GM19193 (cell line): ENCODE results near the gene ZXDC.

ENCODE experiments used
- POLR2A ChIP-seq: IDR thresholded peaks from 4 replicates; pipeline ENCODE4 v1.6.1; 2011; ENCODE audit not compliant: insufficient read depth, insufficient read length; ENCODE audit errors: extremely low read depth

The ZXDC gene

GRCh38 chr3:126476166-126477060, 722 bp upstream of the ZXDC start:
- TF ChIP-seq POLR2A = no peak

- TF ChIP-seq POLR2A = no peak
Observed at GRCh38 chr3:126474498-126475412, 936 bp downstream of the ZXDC start.

DNA sequence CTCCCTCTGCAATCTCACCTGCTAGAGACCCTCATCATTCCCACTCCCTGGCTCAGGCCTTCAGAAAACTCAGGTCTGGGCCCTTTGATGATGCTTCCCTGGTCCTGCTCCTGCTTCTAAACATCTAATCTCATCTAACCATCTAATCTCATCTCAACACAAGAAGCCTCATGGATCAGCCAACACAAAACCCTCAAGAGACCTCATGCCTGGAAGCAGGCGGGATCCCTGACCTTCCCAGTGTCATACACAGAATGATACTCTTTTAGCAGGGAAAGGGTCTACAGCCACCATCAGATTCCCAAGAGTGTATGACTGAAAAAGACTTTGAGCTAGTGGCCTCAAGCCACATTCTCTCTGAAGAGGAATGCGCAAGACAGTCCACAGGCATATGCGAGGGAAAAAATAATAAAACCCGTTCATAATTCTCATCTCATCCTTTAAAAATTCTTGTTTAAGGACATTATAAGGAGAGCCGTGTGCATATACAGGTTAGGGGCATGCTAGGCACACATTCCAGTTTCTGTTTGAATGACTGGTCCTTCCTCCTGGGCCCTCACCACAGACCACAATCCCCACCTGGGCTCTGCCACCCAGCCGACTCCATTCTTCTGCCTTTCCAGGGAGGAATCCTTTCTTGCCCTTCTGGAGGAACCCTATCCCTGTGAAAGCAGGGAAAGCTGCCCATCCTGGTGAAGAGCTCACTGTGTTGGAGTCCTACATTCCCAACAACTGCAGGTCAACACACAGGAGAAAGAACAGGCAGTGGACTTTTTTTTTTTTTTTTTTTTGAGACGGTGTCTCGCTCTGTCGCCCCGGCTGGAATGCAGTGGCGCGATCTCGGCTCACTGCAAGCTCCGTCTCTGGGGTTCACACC, 2.2 kb downstream of the ZXDC start:
- TF ChIP-seq POLR2A = no peak

GRCh38 chr3:126472277-126473006, 3.2 kb downstream of the ZXDC start:
- no peak for TF ChIP-seq POLR2A

GRCh38 chr3:126469479-126469878, 6.2 kb downstream of the ZXDC start:
- TF ChIP-seq POLR2A = no peak

GRCh38 chr3:126468028-126468891, 7.4 kb downstream of the ZXDC start:
- no peak for TF ChIP-seq POLR2A

DNA sequence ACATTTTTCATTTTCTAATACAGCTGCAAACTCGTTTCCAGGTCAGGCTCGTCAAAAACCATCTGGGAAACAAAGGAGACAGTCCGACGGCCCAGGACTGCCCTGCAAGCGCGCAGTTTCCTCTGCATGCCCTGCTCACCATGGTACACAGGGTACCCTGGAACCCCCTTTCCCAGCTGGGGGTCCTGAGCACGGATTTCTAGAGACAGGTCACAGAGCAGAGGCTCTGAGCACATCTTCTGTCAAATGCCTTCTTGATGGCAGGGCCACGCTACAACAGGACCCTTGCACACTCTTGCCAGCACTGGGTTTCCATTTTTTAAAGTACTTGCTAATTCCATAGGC, 8.1 kb downstream of the ZXDC start:
- TF ChIP-seq POLR2A = no peak

DNA sequence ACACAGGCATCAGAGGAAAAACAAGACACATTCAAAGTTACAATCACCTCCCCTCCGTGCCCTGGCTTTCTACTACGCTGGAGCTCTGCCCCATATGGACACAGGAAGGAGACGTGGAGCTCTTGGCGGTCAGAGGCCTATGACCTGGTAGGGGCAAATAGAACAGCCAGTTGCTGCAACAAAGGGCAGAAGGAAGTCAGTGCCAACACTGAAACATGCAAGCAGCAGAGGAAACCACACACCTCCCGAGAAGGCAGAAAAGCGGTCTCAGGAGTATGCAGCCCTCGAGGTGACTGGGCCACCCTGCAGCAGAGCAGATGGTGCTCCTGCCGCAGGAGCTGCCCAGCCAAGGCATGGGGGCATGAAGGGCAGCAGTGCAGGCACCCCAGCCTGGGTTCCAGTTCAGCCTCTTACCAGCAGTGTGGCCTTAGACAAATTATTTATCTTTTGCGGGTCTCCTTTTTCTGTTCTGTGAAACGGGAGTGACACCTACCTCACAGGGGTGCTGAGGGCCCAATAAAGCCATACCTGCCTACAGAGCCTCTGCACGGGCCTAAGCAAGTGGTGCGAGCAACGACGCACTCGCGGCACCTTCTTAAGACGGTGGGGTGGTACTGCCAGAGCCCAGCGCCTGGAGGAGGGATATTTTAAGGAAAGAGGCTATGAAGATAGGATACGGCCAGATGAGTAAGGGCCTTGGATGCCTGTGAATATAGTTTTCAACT, 8.6 kb downstream of the ZXDC start:
- no peak for TF ChIP-seq POLR2A

DNA sequence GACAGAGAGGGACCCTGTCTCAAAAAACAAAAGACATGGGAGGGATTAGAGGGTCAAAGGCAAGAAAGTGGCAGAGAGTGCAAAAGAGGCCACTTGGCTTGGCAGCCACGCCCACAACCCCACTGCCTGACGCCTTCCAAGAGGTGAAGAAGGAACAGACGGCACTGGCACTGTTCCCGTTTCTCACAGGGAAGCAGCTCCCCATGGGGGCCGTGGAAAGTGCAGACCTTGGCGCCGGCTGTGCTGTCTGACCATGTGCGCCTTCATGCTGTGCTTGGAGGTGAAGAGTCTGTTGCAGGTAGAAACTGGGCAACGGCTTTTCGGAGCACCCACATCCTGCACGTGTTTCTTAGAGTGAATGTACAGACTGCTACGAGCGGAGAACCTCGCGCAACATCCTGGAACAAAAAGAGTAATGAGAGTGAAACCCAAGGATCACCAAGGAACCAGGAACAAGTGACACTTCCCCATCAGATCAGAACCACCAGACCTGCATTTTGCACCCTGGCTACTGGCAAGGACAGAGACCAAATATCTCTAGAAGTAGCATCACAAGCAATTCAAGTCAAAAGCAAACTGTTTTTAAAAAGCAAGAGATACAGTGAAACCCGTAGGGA, 9.7 kb downstream of the ZXDC start:
- no peak for TF ChIP-seq POLR2A

GRCh38 chr3:126464997-126465396, 10.7 kb downstream of the ZXDC start:
- TF ChIP-seq POLR2A = no peak

DNA sequence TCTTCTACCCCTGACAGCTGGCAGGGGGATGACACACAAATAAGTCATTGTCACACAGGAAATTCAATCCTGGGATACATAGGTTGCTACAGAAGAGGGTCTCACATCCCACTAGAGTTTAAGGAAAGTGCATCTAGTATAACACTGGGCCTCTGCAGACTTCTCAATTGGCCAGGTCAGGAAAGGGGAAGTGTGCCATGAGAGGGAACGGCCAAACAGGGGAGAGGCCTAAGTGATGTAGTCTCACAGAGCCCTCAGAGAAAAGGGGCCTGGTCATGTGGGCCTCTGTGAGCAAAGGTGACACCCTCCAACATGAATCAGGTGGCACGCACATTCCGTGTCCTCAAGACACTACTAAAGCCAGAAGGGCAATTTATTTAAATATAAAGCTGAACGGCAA, 11.2 kb downstream of the ZXDC start:
- no peak for TF ChIP-seq POLR2A

DNA sequence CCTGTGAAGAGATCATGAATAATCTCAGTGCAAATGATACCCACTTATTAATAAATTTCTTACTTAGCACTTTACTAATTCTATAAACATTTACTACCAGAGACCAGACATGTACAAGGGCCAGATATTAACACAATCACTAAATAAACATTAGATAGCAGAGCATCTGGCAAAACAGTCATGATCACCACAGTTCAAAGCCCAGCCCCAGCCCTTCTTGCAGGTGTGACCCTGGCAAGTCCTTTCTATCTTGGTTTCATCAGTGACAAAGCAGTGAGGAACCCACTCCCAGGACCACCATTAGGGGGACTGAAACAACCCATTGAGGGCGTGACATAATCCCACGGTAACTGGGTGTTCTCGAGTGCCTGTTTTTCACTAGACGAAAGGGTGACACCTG, 11.6 kb downstream of the ZXDC start:
- TF ChIP-seq POLR2A = no peak
